Stimulated activated CD8-positive, alpha-beta memory T cell treated with anti-CD3 and anti-CD28 coated beads, Interleukin-7, amount 100 ng/mL, for 1 hour (primary cell): Measurements from ENCODE around the gene MARVELD3.
"Not testable (repeated sequence)": the region's sequence is repeated elsewhere in the genome, so short reads cannot be mapped to it uniquely, and the experiment has no call there.

ENCODE experiments used
- DNase-seq, 2 donors: peaks; one replicate each; pipeline ENCODE4 v3.0.0-alpha.2; 2020; ENCODE audit warnings: low read depth in 2 of 2

The MARVELD3 gene

GRCh38 chr16:71671165-71671564 lies 45.2 kb downstream of the MARVELD3 start:
- no peak for DNase-seq

- DNase-seq, result no peak
These were observed 46.1 kb downstream of the MARVELD3 start for GRCh38 chr16:71672125-71672524.

- no peak for DNase-seq
These were observed 47.0 kb downstream of the MARVELD3 start for GRCh38 chr16:71672803-71673581.

GRCh38 chr16:71673582-71673973 lies 47.6 kb downstream of the MARVELD3 start:
- no peak for DNase-seq

- DNase-seq, result no peak
These were observed 48.2 kb downstream of the MARVELD3 start for GRCh38 chr16:71674229-71674628.

- DNase-seq, result no peak
These were observed 49.4 kb downstream of the MARVELD3 start for GRCh38 chr16:71675380-71675779.

- no peak for DNase-seq
These were observed 50.3 kb downstream of the MARVELD3 start for GRCh38 chr16:71676236-71676635.

- no peak for DNase-seq
These were observed 55.4 kb downstream of the MARVELD3 start for GRCh38 chr16:71681360-71681759.

- DNase-seq, result not testable (repeated sequence)
These were observed 58.3 kb downstream of the MARVELD3 start for GRCh38 chr16:71684280-71684679.
